Brain microvascular endothelial cell (primary cell): ENCODE measurements around the gene SNTA1.

Experiments
- DNase-seq: peaks from one replicate; pipeline ENCODE4 v3.0.0-alpha.2; 2020
- H3K27ac ChIP-seq: fragments of 250-450 bp; sonication (Bioruptor Pico); 2 replicates; pipeline ENCODE4 v1.5.1; 2020; ENCODE audit warnings: mild to moderate bottlenecking, moderate library complexity
- H3K27me3 ChIP-seq: fragments of 250-450 bp; sonication (Bioruptor Pico); replicated peaks from 2 replicates; pipeline ENCODE4 v1.5.1; 2020; ENCODE audit warnings: mild to moderate bottlenecking
- H3K36me3 ChIP-seq: fragments of 250-450 bp; sonication (Bioruptor Pico); replicated peaks from 2 replicates; pipeline ENCODE4 v1.5.1; 2020; ENCODE audit warnings: mild to moderate bottlenecking
- H3K4me3 ChIP-seq: 2 replicates; pipeline ENCODE4 v1.5.1; 2011; ENCODE audit warnings: low read depth, mild to moderate bottlenecking, control low read depth, low read length, moderate library complexity
- in situ Hi-C: cut with HindIII; loops from 2 replicates; pipeline ENCODE4 v1.10.0; 2017; ENCODE audit warnings: low sequenced_read_pairs, low pct_ligation_motif_present
- TF ChIP-seq, protein P1 (sequence below): IDR thresholded peaks from 2 replicates; pipeline ENCODE4 v1.5.1; 2011; ENCODE audit warnings: low read depth, mild to moderate bottlenecking, moderate library complexity, low read length, control low read depth, inconsistent platforms; ENCODE audit errors: missing control alignments

The SNTA1 gene

DNA sequence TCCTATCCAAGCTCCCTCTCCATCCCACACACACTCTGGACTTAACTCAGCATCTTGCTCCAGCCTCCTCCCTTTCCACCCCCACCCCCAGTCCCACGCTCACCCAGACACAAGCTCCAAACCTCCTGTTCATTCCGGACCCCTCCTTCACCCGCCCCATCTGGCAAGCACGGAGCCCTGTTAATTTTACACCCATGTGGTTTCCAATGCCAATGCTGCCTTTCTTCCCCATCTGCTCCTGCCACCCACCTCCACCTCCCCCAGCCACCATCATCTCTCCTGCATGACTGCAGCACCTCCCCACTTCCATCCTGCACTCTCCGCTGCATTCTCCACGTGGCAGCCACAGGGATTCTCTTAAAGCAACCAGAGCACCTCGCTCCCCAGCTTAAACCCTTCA lies 32.3 kb downstream of the SNTA1 start:
- TF ChIP-seq, protein P1, sequence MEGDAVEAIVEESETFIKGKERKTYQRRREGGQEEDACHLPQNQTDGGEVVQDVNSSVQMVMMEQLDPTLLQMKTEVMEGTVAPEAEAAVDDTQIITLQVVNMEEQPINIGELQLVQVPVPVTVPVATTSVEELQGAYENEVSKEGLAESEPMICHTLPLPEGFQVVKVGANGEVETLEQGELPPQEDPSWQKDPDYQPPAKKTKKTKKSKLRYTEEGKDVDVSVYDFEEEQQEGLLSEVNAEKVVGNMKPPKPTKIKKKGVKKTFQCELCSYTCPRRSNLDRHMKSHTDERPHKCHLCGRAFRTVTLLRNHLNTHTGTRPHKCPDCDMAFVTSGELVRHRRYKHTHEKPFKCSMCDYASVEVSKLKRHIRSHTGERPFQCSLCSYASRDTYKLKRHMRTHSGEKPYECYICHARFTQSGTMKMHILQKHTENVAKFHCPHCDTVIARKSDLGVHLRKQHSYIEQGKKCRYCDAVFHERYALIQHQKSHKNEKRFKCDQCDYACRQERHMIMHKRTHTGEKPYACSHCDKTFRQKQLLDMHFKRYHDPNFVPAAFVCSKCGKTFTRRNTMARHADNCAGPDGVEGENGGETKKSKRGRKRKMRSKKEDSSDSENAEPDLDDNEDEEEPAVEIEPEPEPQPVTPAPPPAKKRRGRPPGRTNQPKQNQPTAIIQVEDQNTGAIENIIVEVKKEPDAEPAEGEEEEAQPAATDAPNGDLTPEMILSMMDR, result no peak
- no peaks in the 10 kb centered on the region for H3K27me3 ChIP-seq
- H3K36me3 ChIP-seq, result no peaks in the 10 kb centered on the region
- no peak for DNase-seq
- H3K27ac ChIP-seq, result no peak overlapping the region
- H3K4me3 ChIP-seq, result no peak overlapping the region
- in situ Hi-C loops, result no loop called here

DNA sequence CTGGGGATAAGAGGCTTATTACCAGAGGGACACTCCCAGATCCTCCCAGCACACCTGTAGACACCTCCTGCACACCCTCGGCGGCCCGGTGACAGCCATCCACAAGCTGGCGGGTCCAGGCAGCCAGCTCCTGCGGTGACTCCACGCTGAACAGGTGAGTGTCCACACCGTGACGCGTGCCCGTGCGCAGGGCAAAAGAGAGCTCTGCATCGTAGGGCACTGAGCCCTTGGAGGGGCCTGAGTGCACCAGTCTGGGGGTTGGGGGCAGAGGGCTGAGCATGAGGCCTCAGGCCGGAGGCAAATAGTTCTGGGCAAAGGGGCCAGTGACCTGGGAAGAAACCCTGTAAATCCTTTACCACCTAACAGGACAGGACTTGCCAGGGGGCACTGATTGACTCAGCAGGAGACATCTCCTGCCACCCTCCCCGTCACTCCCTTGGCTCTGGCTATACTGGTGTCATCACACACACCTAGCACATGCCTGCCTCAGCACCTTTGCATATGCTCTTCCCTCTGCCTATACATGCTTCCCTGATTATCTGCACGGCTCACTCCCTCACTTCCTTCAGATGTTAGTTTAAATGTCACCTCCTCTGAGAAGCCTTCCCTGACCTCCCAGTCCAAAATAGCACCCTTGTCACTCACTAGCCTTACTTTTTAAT lies 33.4 kb downstream of the SNTA1 start:
- no peak overlapping the region for H3K4me3 ChIP-seq
- TF ChIP-seq, protein P1, result no peak
- no peak for DNase-seq
- no peak overlapping the region for H3K27ac ChIP-seq
- no peaks in the 10 kb centered on the region for H3K27me3 ChIP-seq
- H3K36me3 ChIP-seq, result no peaks in the 10 kb centered on the region
- in situ Hi-C loops, result no loop called here

DNA sequence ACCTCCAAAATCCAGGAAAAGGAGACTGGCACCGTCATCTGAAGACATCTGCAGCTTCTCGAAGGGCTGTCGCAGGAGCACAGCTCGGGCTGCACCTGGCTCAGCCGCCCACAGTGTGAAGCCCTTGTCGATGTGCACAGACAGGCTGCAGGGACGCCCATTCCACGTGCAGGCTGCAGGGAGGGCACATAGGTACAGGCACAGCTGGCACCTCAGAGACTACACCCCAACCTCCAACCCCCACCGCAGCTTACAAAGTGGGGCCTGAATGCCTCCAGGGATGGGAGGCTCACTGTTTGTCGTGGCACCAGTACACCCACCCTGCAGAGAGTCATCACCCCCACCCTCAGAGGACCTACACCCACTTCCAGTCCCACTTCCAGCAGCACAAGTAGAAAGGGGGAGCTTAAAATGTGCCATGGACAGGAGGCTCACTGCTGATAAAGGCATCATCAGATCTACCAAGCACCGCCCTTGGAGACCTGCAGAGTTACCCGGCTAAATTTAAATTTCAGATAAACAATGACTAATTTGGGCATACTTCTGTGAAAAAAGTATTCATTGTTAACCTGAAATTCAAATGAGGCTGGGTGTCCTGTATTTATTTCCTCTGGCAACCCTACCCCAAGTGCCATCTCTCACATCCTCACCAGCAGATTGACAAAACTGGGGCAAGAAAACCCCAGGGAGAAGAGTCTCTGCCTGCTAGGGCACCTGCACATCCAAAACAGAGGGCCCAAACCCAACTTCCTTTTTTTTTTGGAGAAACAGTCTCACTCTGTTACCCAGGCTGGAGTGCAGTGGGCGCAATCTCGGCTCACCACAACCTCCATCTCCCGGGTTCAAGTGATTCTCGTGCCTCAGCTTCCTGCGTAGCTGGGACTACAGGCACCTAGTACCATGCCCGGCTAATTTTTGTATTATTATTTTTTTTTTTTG lies 34.6 kb downstream of the SNTA1 start:
- Histone ChIP-seq H3K27me3 (no peaks in the 10 kb centered on the region), H3K4me3 (no peak overlapping the region), H3K27ac (no peak overlapping the region), H3K36me3 (no peaks in the 10 kb centered on the region)
- no peak for DNase-seq
- in situ Hi-C loops, result no loop called here
- TF ChIP-seq, protein P1, result no peak

DNA sequence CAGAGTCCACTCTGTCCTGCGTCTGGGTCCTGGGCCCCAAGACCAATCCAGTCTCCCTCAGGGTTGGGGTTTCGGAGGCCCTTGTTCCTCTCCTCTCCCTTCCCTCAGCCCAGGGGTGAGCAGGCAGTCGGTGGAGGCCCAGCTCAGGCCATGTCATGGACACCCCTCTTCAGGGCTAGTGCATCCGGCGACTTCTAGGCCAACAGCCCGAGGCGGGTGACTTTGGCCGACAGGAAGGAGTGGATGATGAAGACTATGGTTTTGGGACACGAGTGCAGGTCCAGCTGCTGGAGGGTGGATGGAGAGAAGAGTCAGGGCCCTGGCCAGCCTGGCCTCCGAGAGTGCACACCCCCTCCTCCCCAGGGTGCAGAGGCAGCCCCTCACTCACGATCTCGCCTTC lies 35.2 kb downstream of the SNTA1 start:
- TF ChIP-seq, protein P1, result no peak
- H3K4me3 ChIP-seq, result no peak overlapping the region
- no peaks in the 10 kb centered on the region for H3K36me3 ChIP-seq
- no peaks in the 10 kb centered on the region for H3K27me3 ChIP-seq
- in situ Hi-C loops, result no loop called here
- no peak overlapping the region for H3K27ac ChIP-seq
- no peak for DNase-seq

DNA sequence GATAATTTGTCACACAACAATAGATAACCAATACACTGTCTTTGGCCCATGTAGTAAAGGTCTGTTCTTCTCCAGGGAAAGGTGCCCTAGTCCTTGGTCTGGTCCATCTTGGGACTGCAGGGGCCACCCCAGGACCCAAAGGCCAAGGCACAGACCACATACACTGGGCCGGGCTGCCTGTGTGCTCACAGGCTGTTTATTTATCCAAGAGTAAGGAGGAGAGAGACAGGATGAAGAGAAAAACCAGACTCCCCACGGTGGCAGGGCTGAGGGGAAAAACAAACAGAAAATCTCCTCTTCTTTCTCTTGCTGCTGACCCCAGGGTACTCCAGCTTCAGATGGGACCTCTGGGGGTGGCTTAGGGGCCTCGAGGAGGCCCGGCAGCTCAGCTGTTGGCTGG lies 35.8 kb downstream of the SNTA1 start:
- DNase-seq, result no peak
- TF ChIP-seq, protein P1, result no peak

More for the DNA sequence above, 35.8 kb downstream of the SNTA1 start:
- H3K4me3 ChIP-seq, result no peak overlapping the region
- H3K27ac ChIP-seq, result no peak overlapping the region
- in situ Hi-C loops, result no loop called here
- H3K27me3 ChIP-seq, result no peaks in the 10 kb centered on the region
- H3K36me3 ChIP-seq, result no peaks in the 10 kb centered on the region
